ENCODE results near the gene PNPLA5. TPM values are rescaled to one million over a fixed set of nuclear protein-coding genes. Genes with fewer than 3 reads are reported as not detected.

Gene PNPLA5
- total and polyA plus RNA-seq, 4 donors: not detected

GRCh38 chr22:43851979-43852307 lies 39.9 kb downstream of the PNPLA5 start (continued):
- no peak for TF ChIP-seq ATF3 (IDR thresholded peaks at IDR 0.05)
- TF ChIP-seq JUND (IDR thresholded peaks at IDR 0.05): no peak
- TF ChIP-seq NR2F2 (IDR thresholded peaks at IDR 0.05): no peak
- TF ChIP-seq YY1 (IDR thresholded peaks at IDR 0.05): no peak
- no peak for TF ChIP-seq TAF1 (conservative IDR thresholded peaks at IDR 0.05)
- no peak for TF ChIP-seq RXRA (IDR thresholded peaks at IDR 0.05)
- TF ChIP-seq RAD21 (IDR thresholded peaks at IDR 0.05): no peak

- no peak for DNase-seq (ENCODE audit: low spot score)
- peaks cover 0 to 11% (median 7%) of the 10 kb centered on the region in 4 donors for H3K4me1 ChIP-seq (ENCODE audit: control insufficient read depth in 4 of 4, insufficient read depth in 4 of 4, low read length in 3 of 4)
- no peak overlapping the region for H3K4me3 ChIP-seq (ENCODE audit: low read depth in 1 of 3, low read length in 3 of 3)
- H3K27ac ChIP-seq (ENCODE audit: low read depth in 1 of 2, low read length in 2 of 2): no peak overlapping the region
- H3K9me3 ChIP-seq (ENCODE audit: control insufficient read depth in 4 of 4, low read length in 3 of 4): no peaks in the 10 kb centered on the region
- 68% methylated on average over 13 of the region's 13 CpGs for WGBS
- H3K27me3 ChIP-seq (ENCODE audit: control insufficient read depth in 4 of 4, insufficient read depth in 4 of 4, low read length in 3 of 4): peaks cover 0 to 2% (median 0%) of the 10 kb centered on the region in 4 donors
- H3K36me3 ChIP-seq (ENCODE audit: control insufficient read depth in 4 of 4, insufficient read depth in 3 of 4, low read depth in 1 of 4, low read length in 3 of 4): no peaks in the 10 kb centered on the region
- TF ChIP-seq REST (IDR thresholded peaks at IDR 0.05) (no peak), YY1 (IDR thresholded peaks at IDR 0.05) (no peak), RXRA (IDR thresholded peaks at IDR 0.05) (no peak), FOXA2 (IDR thresholded peaks at IDR 0.05) (no peak), HNF4A (conservative IDR thresholded peaks at IDR 0.05) (no peak), RAD21 (IDR thresholded peaks at IDR 0.05) (no peak), NR2F2 (IDR thresholded peaks at IDR 0.05) (no peak), FOXA1 (IDR thresholded peaks at IDR 0.05) (no peak), EGR1 (IDR thresholded peaks at IDR 0.05; ENCODE audit: low read depth in 2 of 2) (no peak), GABPA (IDR thresholded peaks at IDR 0.05 in 1 of 2, conservative IDR thresholded peaks at IDR 0.05 in 1 of 2) (no peak), JUND (IDR thresholded peaks at IDR 0.05) (no peak), ATF3 (IDR thresholded peaks at IDR 0.05) (no peak), TAF1 (conservative IDR thresholded peaks at IDR 0.05) (no peak), SP1 (IDR thresholded peaks at IDR 0.05) (no peak), HNF4G (IDR thresholded peaks at IDR 0.05) (no peak)
- TF ChIP-seq, protein P1, sequence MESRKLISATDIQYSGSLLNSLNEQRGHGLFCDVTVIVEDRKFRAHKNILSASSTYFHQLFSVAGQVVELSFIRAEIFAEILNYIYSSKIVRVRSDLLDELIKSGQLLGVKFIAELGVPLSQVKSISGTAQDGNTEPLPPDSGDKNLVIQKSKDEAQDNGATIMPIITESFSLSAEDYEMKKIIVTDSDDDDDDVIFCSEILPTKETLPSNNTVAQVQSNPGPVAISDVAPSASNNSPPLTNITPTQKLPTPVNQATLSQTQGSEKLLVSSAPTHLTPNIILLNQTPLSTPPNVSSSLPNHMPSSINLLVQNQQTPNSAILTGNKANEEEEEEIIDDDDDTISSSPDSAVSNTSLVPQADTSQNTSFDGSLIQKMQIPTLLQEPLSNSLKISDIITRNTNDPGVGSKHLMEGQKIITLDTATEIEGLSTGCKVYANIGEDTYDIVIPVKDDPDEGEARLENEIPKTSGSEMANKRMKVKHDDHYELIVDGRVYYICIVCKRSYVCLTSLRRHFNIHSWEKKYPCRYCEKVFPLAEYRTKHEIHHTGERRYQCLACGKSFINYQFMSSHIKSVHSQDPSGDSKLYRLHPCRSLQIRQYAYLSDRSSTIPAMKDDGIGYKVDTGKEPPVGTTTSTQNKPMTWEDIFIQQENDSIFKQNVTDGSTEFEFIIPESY (IDR thresholded peaks at IDR 0.05): no peak
- TF ChIP-seq, protein P2, sequence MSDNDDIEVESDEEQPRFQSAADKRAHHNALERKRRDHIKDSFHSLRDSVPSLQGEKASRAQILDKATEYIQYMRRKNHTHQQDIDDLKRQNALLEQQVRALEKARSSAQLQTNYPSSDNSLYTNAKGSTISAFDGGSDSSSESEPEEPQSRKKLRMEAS (IDR thresholded peaks at IDR 0.05): no peak
- TF ChIP-seq, protein P3, sequence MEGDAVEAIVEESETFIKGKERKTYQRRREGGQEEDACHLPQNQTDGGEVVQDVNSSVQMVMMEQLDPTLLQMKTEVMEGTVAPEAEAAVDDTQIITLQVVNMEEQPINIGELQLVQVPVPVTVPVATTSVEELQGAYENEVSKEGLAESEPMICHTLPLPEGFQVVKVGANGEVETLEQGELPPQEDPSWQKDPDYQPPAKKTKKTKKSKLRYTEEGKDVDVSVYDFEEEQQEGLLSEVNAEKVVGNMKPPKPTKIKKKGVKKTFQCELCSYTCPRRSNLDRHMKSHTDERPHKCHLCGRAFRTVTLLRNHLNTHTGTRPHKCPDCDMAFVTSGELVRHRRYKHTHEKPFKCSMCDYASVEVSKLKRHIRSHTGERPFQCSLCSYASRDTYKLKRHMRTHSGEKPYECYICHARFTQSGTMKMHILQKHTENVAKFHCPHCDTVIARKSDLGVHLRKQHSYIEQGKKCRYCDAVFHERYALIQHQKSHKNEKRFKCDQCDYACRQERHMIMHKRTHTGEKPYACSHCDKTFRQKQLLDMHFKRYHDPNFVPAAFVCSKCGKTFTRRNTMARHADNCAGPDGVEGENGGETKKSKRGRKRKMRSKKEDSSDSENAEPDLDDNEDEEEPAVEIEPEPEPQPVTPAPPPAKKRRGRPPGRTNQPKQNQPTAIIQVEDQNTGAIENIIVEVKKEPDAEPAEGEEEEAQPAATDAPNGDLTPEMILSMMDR (IDR thresholded peaks at IDR 0.05; ENCODE audit: low read depth, low read length, missing input control): no peak
- no peak overlapping the region for H3K9ac ChIP-seq (ENCODE audit: low read depth in 1 of 2, low read length in 2 of 2)
These were observed 40.5 kb downstream of the PNPLA5 start for GRCh38 chr22:43851058-43851978.

Data from liver (tissue), 9 donors.